HL-60/S4 treated with phorbol 12-myristate 13-acetate at 8.2 ng/mL for 4 days and 3 days (cell line): Measurements from ENCODE around the gene MAGED4.
"Not testable (repeated sequence)": the region's sequence is repeated elsewhere in the genome, so short reads cannot be mapped to it uniquely, and the experiment has no call there.

ENCODE experiments used
- in situ Hi-C: fragments of 300-500 bp; cut with MboI; formaldehyde crosslinking; loops from 2 replicates; pipeline ENCODE4 v1.15.0; 2022; ENCODE audit warnings: low sequenced_read_pairs

The MAGED4 gene

GRCh38 chrX:52184440-52185077 lies at the start of gene MAGED4:
Gene MAGED4 (plus strand): TSS chrX:52184888. CDS start chrX:52185923, 1,035 bp downstream.
- in situ Hi-C loops, result not testable (repeated sequence)

- in situ Hi-C loops, result no loop called here
Measured at GRCh38 chrX:52138830-52139544, 45.7 kb upstream of the MAGED4 start.

- in situ Hi-C loops, result no loop called here
Measured at GRCh38 chrX:52139545-52139895, 45.2 kb upstream of the MAGED4 start.

GRCh38 chrX:52140020-52140419 lies 44.7 kb upstream of the MAGED4 start:
- in situ Hi-C loops, result no loop called here

- in situ Hi-C loops, result not testable (repeated sequence)
Measured at GRCh38 chrX:52150667-52151066, 34.0 kb upstream of the MAGED4 start.

GRCh38 chrX:52160140-52160539 lies 24.5 kb upstream of the MAGED4 start:
- in situ Hi-C loops, result not testable (repeated sequence)

- in situ Hi-C loops, result no loop called here
Measured at GRCh38 chrX:52166840-52167239, 17.8 kb upstream of the MAGED4 start.

- in situ Hi-C loops, result not testable (repeated sequence)
Measured at GRCh38 chrX:52171055-52171454, 13.6 kb upstream of the MAGED4 start.

GRCh38 chrX:52185078-52185453 lies 378 bp downstream of the MAGED4 start:
- in situ Hi-C loops, result not testable (repeated sequence)

- in situ Hi-C loops, result not testable (repeated sequence)
Measured at GRCh38 chrX:52211405-52211804, 26.7 kb downstream of the MAGED4 start.

- in situ Hi-C loops, result no loop called here
Measured at GRCh38 chrX:52213276-52213675, 28.6 kb downstream of the MAGED4 start.

GRCh38 chrX:52216541-52216940 lies 31.9 kb downstream of the MAGED4 start:
- in situ Hi-C loops, result no loop called here

- in situ Hi-C loops, result no loop called here
Measured at GRCh38 chrX:52217494-52218160, 32.9 kb downstream of the MAGED4 start.

GRCh38 chrX:52220936-52221335 lies 36.2 kb downstream of the MAGED4 start:
- in situ Hi-C loops, result no loop called here
